GM12801 (cell line): ENCODE data around the gene G6PC1.

Experiments
- CTCF ChIP-seq: IDR thresholded peaks from one replicate; pipeline ENCODE4 v1.5.1; 2011; ENCODE audit warnings: control low read depth; ENCODE audit not compliant: insufficient read length; ENCODE audit errors: extremely low read depth

The G6PC1 gene

GRCh38 chr17:42873315-42873714 is 27.3 kb upstream of the G6PC1 start:
- TF ChIP-seq CTCF = no peak

- TF ChIP-seq CTCF = no peak
Measured at GRCh38 chr17:42877037-42877436, 23.6 kb upstream of the G6PC1 start.

- no peak for TF ChIP-seq CTCF
Measured at GRCh38 chr17:42878123-42878880, 22.3 kb upstream of the G6PC1 start.

- no peak for TF ChIP-seq CTCF
Measured at GRCh38 chr17:42878924-42879595, 21.5 kb upstream of the G6PC1 start.

GRCh38 chr17:42879596-42879985 is 21.0 kb upstream of the G6PC1 start:
- no peak for TF ChIP-seq CTCF

- no peak for TF ChIP-seq CTCF
Measured at GRCh38 chr17:42880776-42881310, 19.8 kb upstream of the G6PC1 start.

- no peak for TF ChIP-seq CTCF
Measured at GRCh38 chr17:42882166-42882565, 18.4 kb upstream of the G6PC1 start.
